SU-DHL-6 (cell line): ENCODE results near the gene CYYR1.

Source experiments
- EZH2phosphoT487 ChIP-seq: fragments of 200-600 bp; sonication (generic), shearing (Covaris generic); conservative IDR thresholded peaks from 2 replicates; pipeline ENCODE4 v1.6.1; 2018; ENCODE audit warnings: mild to moderate bottlenecking, antibody characterized with exemption, low read length, moderate library complexity, mixed read lengths
- TF ChIP-seq, protein P1 (sequence below): fragments of 200-600 bp; sonication (generic); IDR thresholded peaks from one replicate; pipeline ENCODE4 v1.5.1; 2017; ENCODE audit warnings: antibody characterized with exemption, mild to moderate bottlenecking, low read length, moderate library complexity; ENCODE audit not compliant: insufficient read depth, poor library complexity, severe bottlenecking

DNA sequence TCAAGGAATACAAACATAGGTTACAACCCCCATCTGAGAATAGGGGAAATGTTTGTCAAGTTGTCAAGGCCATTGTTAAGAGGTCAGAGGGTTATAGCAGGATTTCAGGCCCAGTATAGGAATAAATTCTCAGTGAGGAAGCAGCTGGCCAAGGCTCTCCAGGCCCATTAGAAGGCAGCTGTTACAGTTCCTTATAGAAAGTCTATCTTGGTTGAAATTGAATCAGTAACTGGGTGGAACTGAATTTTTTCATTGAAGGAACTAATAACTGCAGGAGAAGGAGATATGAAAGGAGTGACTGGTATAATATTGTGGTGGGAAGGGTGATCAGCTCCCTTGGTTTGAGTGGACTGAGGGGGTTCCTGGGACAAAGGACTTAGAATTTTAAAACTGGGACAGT is 134.1 kb downstream of the CYYR1 start:
- TF ChIP-seq, protein P1, sequence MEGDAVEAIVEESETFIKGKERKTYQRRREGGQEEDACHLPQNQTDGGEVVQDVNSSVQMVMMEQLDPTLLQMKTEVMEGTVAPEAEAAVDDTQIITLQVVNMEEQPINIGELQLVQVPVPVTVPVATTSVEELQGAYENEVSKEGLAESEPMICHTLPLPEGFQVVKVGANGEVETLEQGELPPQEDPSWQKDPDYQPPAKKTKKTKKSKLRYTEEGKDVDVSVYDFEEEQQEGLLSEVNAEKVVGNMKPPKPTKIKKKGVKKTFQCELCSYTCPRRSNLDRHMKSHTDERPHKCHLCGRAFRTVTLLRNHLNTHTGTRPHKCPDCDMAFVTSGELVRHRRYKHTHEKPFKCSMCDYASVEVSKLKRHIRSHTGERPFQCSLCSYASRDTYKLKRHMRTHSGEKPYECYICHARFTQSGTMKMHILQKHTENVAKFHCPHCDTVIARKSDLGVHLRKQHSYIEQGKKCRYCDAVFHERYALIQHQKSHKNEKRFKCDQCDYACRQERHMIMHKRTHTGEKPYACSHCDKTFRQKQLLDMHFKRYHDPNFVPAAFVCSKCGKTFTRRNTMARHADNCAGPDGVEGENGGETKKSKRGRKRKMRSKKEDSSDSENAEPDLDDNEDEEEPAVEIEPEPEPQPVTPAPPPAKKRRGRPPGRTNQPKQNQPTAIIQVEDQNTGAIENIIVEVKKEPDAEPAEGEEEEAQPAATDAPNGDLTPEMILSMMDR: no peak
- no peak for TF ChIP-seq EZH2phosphoT487
